Fibroblast of villous mesenchyme (primary cell): ENCODE measurements around the gene NDUFS2. TPM values are rescaled to one million over a fixed set of nuclear protein-coding genes. Genes with fewer than 3 reads are reported as not detected.
"Not testable (repeated sequence)": the region's sequence is repeated elsewhere in the genome, so short reads cannot be mapped to it uniquely, and the experiment has no call there.

Source experiments
- DNase-seq: peaks from one replicate; pipeline ENCODE4 v3.0.0-alpha.2; 2010; ENCODE audit warnings: low read depth
- H3K4me3 ChIP-seq: 2 replicates; pipeline ENCODE4 v1.5.1; 2011; ENCODE audit warnings: low read depth, mild to moderate bottlenecking, low read length
- total RNA-seq: library from RNA; depleted of rRNA; stranded (reverse); fragments of >200 nt; gene quantifications from 2 replicates; pipeline ENCODE4 v1.2.3, GENCODE V29; 2012
- TF ChIP-seq, protein P1 (sequence below): IDR thresholded peaks from 2 replicates; pipeline ENCODE4 v1.5.1; 2012; ENCODE audit warnings: low read depth, mild to moderate bottlenecking, low read length; ENCODE audit not compliant: insufficient read depth

The NDUFS2 gene
- total RNA-seq, 1 donor = 105 TPM

DNA sequence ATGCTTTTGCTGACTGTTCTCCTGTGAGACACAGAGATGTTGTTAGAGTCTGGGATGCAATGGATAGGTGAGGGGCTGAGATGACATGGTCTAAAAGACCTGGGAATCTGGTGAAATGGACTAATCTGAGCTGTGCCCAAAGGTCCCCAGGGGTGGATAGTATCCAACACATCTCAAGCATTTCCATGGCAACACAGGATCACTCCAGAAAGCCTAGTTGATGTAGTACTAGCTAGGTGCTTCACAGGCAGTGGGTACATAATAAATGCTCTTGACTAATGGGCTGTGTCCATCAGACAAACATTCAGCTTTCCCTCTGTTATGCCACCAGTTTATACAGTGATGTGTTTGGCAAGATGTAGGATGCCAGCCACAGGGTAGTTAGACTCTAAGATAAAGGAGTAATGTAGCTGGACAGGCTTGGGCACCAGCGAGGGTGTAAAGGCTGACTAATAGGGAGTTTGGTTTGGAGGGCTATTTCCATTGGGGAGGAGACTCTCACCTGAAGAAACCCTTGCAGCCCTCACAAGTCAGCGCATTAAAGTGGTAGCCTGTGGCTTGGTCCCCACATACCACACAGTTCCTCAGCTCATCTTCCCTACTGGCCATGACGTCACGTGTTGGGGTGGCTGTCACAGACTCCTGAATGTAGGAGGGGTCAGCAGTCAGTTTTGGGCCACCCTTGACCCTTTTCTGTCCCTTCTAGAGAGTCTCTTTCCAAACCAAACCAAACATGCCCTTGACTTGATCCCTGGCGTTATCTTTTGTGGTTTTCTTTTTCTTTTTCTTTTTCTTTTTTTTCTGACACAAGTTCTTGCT, 34.0 kb downstream of the NDUFS2 start:
- TF ChIP-seq, protein P1, sequence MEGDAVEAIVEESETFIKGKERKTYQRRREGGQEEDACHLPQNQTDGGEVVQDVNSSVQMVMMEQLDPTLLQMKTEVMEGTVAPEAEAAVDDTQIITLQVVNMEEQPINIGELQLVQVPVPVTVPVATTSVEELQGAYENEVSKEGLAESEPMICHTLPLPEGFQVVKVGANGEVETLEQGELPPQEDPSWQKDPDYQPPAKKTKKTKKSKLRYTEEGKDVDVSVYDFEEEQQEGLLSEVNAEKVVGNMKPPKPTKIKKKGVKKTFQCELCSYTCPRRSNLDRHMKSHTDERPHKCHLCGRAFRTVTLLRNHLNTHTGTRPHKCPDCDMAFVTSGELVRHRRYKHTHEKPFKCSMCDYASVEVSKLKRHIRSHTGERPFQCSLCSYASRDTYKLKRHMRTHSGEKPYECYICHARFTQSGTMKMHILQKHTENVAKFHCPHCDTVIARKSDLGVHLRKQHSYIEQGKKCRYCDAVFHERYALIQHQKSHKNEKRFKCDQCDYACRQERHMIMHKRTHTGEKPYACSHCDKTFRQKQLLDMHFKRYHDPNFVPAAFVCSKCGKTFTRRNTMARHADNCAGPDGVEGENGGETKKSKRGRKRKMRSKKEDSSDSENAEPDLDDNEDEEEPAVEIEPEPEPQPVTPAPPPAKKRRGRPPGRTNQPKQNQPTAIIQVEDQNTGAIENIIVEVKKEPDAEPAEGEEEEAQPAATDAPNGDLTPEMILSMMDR = no peak
- no peak for DNase-seq
- H3K4me3 ChIP-seq = no peak overlapping the region

DNA sequence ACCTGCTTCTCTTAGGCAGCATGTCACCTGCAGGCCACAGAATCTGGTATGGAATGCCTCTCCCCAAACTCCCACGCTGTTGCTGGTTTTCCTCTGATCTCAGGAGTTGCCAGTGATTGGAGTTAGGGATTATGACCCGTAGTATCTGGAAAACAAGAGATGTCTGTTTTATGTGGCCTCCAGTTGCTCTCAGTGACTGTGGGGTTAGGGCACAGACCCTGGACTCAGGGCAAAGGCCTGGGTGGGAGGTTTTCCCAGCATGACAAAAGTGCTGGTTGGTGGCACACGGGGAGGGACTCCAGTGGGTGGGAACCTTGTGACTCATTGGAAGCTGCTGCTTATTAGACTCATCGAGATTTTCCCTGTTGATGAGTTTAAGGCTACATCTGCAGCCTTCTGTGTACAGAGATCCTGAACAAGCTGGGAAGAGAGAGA, 35.9 kb downstream of the NDUFS2 start, which contains the start of gene NR1I3:
TSS of gene NR1I3 (minus strand) at position 165 of the 435 bp plus-strand sequence. CDS start 1,638 bp downstream, outside the sequence.
- TF ChIP-seq, protein P1 = no peak
- H3K4me3 ChIP-seq = no peak within 1 kb of the TSS
- DNase-seq = no peak

DNA sequence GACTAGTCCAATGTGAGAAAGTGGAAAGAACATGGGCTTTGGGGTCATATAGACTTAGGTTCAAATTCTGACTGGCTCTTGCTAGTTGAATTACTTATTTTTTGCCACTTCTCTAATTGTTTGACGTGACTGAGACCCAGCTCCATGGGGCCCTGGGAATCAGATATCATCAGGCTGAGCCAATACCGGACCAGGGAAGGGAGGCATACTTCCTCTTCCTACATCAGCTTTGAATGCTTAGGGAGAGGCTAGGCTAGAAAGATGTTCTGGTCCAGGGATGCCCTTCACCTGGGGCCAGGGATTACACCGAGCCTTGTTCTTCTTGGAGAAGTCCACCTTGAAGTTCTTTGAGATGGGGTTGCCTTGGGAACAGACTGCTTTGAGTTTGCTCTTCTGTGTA, 39.5 kb downstream of the NDUFS2 start:
- no peak for DNase-seq
- TF ChIP-seq, protein P1 = no peak
- no peak overlapping the region for H3K4me3 ChIP-seq

DNA sequence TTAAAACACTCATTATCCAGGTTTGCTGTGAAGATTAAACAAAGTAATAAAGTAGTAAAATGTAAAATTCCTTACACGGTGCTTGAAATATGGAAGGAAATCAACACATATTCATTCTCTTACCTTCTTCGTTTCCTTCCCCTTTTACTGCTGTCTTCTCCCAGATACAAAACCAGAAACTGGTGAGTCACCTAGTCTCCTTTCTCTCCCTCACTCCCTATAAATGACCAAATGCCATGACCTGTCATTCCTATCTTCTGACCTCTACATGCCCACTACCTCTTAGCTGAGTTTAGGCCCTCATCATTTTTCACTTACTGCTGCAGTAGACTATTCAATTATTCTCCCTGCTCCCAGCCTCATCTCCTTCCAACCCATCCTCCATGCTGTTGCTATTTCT, 40.1 kb downstream of the NDUFS2 start:
- TF ChIP-seq, protein P1 = no peak
- H3K4me3 ChIP-seq = no peak overlapping the region
- no peak for DNase-seq

DNA sequence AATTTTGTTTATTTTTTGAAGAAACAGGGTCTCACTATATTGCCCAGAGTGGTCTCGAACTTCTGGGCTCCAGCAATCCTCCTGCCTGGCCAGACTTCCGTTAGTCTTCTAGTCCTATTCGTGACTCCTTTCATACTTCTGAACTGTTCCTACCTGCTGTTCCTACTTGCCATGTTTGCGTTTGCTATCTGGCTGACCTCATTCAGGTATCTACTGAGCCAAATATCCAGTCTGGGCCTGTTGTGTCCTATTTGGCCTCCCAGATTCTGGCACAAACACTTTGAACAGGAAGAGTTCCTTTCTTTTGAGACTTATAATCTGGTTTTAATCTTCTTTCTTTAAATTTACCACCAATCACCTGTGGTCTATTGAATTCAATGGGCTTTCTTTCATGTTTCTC, 42.7 kb downstream of the NDUFS2 start:
- H3K4me3 ChIP-seq = no peak overlapping the region
- no peak for DNase-seq
- TF ChIP-seq, protein P1 = no peak

DNA sequence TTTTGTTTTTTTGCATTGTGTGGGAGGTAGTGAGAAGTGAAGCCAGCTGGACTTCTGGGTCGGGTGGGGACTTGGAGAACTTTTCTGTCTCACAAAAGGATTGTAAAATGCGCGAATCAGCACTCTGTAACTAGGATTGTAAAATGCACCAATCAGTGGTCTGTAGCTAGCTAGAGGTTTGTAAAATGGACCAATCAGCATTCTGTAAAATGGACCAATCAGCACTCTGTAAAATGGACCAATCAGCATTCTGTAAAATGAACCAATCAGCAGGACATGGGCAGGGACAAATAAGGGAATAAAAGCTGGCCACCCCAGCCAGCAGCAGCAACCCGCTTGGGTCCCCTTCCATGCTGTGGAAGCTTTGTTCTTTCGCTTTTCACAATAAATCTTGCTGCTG, 47.9 kb downstream of the NDUFS2 start:
- DNase-seq = not testable (repeated sequence)

DNA sequence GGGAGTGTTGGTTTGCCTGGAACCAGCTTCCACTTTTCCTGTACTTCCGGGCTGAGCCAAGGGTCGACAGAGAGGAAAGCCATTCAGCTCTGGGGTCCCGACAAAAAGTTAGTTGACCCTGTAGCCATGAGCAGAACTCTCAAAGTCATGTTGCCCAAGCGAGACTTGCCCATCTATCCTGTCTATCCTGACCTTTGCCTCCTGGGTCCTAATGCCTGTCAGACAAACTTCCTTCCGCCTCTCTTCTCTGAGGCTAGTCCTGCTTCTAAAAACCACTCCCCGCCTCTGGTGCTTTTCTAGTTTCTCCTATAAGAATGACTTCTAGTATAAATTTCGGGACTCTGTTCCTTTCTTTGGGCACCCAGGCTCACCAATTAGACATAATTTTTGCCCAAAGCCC, 48.7 kb downstream of the NDUFS2 start:
- no peak for DNase-seq
- TF ChIP-seq, protein P1 = no peak
- no peak overlapping the region for H3K4me3 ChIP-seq

More for the DNA sequence above, 47.9 kb downstream of the NDUFS2 start:
- H3K4me3 ChIP-seq = not testable (repeated sequence)
